Limb (tissue), 2 donors: ENCODE results near the gene DST.
"Not testable (repeated sequence)": the region's sequence is repeated elsewhere in the genome, so short reads cannot be mapped to it uniquely, and the experiment has no call there.

Experiments
- DNase-seq, 2 donors: peaks; one replicate each; pipeline ENCODE4 v3.0.0-alpha.2; 2016; ENCODE audit errors: extremely low spot score in 2 of 2

Gene DST

GRCh38 chr6:56663344-56663743, 20.7 kb upstream of the DST start:
- DNase-seq = no peak

- DNase-seq = not testable (repeated sequence)
Observed at GRCh38 chr6:56661338-56661737, 18.6 kb upstream of the DST start.

DNA sequence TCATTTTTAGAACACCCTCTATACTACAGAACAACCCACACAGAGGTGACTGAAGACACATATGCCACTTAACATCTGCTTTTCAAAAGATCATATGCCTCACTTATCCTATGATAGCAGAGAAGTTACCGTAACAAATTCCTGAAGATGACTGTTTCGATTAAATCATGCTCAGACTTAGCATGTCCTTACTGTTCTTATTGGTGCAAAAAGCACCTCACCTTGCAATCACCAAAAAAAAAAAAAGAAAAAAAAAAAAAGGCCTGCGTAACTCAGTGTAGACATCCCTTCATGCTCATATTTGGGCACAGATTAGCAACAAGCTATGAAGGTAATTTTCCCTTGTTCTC, 17.7 kb upstream of the DST start:
- no peak for DNase-seq

- no peak for DNase-seq
Observed at GRCh38 chr6:56659721-56660380, 17.2 kb upstream of the DST start.

- no peak for DNase-seq
Observed at GRCh38 chr6:56658326-56658725, 15.6 kb upstream of the DST start.

DNA sequence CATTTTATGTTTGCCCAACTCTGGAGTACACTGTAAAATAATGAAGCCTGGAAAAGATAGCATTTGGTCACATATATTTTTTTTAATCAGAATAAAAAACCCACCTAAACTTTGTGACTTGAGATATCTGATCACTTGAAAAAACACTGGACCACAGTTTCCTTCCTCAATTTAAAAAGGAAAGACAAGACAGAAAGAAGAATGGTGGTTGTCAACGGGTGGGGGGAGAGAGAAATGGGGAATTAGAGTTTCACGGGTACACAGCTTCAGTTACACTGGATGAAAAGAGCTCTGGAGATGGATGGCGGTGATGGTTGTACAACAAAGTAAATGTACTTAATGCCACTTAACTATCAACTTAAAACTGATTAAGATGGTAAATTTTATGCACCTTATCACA, 14.7 kb upstream of the DST start:
- no peak for DNase-seq

DNA sequence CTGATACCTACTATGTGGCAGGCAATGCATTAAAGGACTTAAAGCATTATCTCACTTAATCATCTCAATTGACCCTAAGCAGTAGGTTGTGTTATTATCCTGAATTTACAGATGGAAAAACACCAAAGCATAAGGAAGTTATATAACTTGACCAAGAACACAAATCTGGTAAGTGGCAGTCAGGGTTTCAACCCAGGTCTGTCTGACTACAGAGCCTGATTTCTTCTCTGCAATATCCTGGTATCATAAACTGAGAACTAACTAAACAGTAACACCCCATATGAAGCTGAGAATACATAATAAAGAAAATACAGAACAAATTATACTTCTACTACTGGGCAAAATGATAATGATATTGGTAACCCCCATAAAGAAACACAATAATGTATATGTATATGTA, 13.8 kb upstream of the DST start:
- DNase-seq = no peak

GRCh38 chr6:56655996-56656395, 13.3 kb upstream of the DST start:
- no peak for DNase-seq

DNA sequence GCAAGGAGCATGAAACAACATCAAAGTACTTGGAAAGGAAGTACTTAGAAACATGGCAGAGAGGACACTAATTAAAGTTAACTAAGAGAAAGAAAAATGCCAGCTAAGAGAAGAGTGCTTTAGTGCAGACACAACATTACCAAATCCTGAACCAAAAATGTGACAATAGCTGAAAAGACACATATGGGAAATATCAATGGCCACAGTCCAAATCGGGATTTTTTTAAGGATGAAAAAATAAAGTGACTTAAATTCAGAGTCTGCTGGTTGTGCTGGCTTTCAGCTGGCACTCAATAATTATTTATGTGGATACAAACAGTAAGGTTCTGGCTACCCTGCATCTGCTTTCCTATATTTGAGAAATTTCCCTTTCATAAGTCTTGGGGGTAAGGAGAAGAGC, 12.6 kb upstream of the DST start:
- DNase-seq = no peak

- no peak for DNase-seq
Observed at GRCh38 chr6:56652994-56653393, 10.3 kb upstream of the DST start.

GRCh38 chr6:56652231-56652630, 9.5 kb upstream of the DST start:
- DNase-seq = no peak

- no peak for DNase-seq
Observed at GRCh38 chr6:56650191-56650590, 7.5 kb upstream of the DST start.

GRCh38 chr6:56649782-56650181, 7.1 kb upstream of the DST start:
- DNase-seq = no peak

DNA sequence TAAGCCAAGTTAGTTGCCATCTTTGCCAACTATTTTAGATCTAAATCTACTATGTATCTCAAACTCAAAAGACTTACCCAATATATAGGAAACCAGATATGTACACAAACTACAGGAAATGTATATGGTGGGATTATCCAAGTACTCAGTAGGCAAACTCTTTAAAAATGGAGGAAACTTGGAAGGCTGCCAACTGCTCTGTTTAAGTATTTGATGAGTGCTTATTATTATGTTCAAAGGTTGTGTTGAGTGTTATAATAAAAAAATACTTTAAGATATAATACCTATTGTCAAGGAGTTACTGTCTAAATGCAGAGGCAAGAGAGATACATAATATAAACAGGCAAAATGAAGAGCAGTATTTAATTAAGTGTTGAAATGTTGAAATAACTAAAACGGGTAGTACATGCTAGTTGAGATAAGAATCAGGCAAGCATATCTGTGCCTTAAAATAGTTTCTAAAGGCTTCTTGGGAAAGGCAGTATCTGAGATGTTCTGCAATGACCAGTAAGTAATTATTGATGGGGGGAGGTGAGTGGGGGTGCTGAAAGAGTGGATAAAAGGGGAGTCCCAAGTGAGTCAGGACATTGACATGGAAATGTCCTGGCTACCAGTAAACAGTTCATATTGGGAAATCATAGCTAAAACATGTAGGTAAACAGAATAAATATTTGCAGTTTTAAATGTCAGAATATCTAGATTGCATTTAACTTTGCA, 6.5 kb upstream of the DST start:
- DNase-seq = no peak

- DNase-seq = no peak
Observed at GRCh38 chr6:56647172-56647762, 4.6 kb upstream of the DST start.

DNA sequence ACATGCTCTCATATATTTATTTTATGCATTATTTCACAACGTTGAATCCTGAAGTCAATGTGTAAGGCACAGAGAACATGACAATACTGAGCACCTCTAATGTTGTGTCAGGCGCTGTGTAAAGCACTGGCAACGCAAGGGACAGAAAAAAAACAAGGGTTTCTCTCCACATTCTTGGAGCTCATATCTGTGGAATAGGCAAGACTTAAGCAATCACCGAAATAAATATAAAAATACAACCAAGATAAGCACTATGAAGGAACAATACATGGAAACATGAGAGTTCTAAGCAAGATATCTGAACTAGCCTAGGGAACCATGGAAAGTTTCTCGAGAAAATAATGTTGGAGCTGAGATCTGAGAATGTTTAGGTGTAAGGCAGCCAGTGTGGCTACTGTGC, 1.7 kb upstream of the DST start:
- DNase-seq = no peak

DNA sequence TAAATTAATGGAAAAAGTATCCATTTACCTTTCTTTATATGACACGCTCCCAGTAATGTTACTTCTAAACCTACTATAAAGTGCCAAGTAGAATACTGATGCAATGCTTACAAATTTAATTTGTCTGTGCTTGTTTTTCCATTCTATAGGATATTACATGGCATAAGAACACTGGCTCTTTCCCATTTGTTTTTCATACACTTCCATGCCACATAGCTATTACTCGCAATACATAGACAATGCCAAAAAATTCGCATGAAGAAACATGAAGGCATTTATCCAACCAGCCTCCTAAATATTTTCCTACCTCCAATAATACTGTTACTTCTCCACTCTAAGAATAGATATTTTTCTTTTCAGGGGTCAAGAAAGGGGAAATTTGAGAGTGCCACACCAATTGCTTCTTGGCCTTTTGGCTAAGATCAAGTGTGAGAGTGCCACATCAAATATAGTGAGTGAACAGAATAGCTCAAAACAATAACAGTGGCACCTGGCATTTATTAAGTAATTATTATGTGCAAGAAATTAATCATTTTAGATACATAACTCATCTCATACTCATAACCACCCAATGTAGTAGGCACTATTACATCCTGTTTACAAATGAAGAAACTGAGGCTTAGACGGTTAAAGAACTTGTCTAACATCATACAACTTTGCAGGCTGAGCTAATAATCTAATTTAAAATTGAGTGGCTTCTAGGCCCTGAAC, 845 bp upstream of the DST start:
- DNase-seq = no peak

GRCh38 chr6:56640374-56640773, 2.3 kb downstream of the DST start:
- DNase-seq = no peak

DNA sequence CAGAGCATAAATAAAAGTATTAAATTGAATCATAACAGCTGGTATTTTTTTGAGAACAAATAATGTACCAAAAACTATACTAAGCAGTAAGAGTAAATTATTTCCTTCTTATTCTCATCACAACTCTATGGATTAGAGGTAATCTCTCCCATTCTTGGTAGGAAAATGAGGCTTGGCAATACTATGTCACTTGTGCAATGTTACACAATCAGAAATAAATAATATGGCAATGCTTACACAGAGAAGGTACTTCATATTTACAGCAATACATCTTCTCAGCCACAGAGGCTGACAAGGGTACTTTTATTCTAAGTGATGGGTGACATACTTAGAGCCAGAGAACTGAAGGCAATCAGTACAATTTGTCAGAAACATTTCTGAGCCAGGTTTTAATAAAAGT, 3.9 kb downstream of the DST start:
- no peak for DNase-seq

DNA sequence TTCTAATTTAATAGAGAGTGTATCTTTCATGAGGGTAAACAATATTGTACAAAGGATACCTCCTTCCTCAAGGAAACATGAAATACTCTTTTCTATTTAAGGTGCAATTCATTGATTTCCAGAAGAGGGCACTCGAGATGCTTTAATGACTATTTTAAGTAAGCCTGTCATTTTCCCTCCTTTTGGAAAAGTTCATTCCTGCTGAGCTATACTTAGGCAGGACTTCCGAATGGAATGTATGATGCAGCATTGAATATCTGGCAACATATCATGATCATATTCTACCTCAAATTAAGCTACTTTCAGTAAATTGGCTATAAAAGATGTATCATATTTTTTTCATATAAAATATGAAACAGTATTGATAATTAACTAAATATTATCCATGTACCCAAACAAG, 5.0 kb downstream of the DST start:
- DNase-seq = peak in 1 of 2 donors; percentile 84

- no peak for DNase-seq
Observed at GRCh38 chr6:56628105-56628504, 14.6 kb downstream of the DST start.

DNA sequence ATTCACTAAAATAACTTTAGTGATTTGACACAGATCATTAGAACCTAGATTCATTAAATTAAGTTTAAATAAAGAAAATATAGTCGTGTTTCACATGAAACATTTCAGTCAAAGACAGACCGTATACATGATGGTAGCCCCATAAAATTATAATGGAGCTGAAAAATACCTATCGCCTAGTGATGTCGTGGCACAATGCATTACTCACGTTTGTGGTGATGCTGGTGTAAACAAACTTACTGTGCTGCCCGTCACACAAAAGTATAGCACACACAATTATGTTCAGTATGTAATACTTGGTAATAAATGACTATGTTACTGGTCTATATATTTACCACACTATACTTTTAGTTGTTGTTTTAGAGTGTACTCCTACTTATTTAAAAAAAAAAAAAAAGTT, 17.3 kb downstream of the DST start:
- DNase-seq = no peak

DNA sequence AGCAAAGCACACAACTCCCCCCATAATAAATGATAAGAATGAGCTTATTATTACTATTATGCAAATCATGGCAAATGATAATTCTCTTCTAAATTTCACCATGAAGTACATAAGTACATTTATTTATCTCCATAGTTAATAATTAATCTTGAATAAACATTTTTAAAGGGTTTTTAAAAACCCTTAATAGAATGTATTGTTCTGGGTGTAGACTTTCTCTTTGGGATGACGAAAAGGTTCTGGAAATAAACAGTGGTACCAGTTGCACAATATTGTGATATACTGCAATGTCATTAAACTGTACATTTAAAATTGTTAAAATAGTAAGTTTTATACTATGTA, 18.0 kb downstream of the DST start:
- DNase-seq = no peak
